ENCODE results near the gene AP4E1.
A peak's percentile ranks its signal among the peaks of the same experiment; 100 is the strongest.

AP4E1 gene

DNA sequence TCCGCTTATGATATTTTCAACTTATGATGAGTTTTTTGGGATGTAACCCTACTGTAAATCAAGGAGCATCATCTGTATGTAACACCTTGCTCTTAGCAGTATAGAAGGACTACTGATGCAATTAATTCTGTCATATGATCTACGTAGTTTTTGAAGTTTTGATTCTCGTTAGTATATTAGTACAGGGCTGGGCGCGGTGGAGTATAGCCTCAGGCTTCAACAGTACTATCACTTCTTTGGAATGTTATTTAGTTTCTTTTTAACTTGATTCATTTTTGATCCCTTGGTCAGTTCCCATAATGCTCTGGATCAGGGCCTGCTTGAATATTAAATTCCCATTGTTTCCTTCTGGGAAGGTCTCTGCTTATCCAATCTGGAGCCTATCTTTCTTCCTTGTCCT lies 23.9 kb upstream of the AP4E1 start:
- Histone ChIP-seq H3K9me3 (no peaks in the 10 kb centered on the region), H3K27ac (peak overlapping the region; percentile 35), H3K36me3 (no peaks in the 10 kb centered on the region), H3K4me3 (ENCODE audit: low read depth in 1 of 2, low read length in 1 of 2) (no peak overlapping the region), H3K4me1 (ENCODE audit: control insufficient read depth in 1 of 2, insufficient read depth in 1 of 2, low read depth in 1 of 2, low read length in 1 of 2) (peaks cover 35 to 43% of the 10 kb centered on the region in 2 experiments), H3K27me3 (no peaks in the 10 kb centered on the region)
- TF ChIP-seq CTCF (IDR thresholded peaks at IDR 0.05), result no peak

GRCh38 chr15:50886139-50886467 lies 22.4 kb upstream of the AP4E1 start:
- Histone ChIP-seq H3K9me3 (peaks cover under 1% of the 10 kb centered on the region), H3K4me1 (ENCODE audit: control insufficient read depth in 1 of 2, insufficient read depth in 1 of 2, low read depth in 1 of 2, low read length in 1 of 2) (peaks cover 26 to 31% of the 10 kb centered on the region in 2 experiments), H3K36me3 (no peaks in the 10 kb centered on the region), H3K27me3 (no peaks in the 10 kb centered on the region), H3K27ac (no peak overlapping the region), H3K4me3 (ENCODE audit: low read depth in 1 of 2, low read length in 1 of 2) (peak overlapping the region in 1 of 2 experiments; percentile 18)
- TF ChIP-seq CTCF (IDR thresholded peaks at IDR 0.05), result no peak

- Histone ChIP-seq H3K27ac (no peak overlapping the region), H3K36me3 (no peaks in the 10 kb centered on the region), H3K9me3 (peaks cover 4% of the 10 kb centered on the region), H3K4me1 (ENCODE audit: control insufficient read depth in 1 of 2, insufficient read depth in 1 of 2, low read depth in 1 of 2, low read length in 1 of 2) (peaks cover 19 to 24% of the 10 kb centered on the region in 2 experiments), H3K27me3 (no peaks in the 10 kb centered on the region), H3K4me3 (ENCODE audit: low read depth in 1 of 2, low read length in 1 of 2) (no peak overlapping the region)
- TF ChIP-seq CTCF (IDR thresholded peaks at IDR 0.05), result no peak
Measured at GRCh38 chr15:50886611-50887345, 21.7 kb upstream of the AP4E1 start.

GRCh38 chr15:50888054-50888453 lies 20.4 kb upstream of the AP4E1 start:
- no peak overlapping the region for H3K4me3 ChIP-seq (ENCODE audit: low read depth in 1 of 2, low read length in 1 of 2)
- no peaks in the 10 kb centered on the region for H3K27me3 ChIP-seq
- H3K9me3 ChIP-seq, result peaks cover 4% of the 10 kb centered on the region
- H3K27ac ChIP-seq, result no peak overlapping the region
- TF ChIP-seq CTCF (IDR thresholded peaks at IDR 0.05), result no peak
- H3K36me3 ChIP-seq, result no peaks in the 10 kb centered on the region
- H3K4me1 ChIP-seq (ENCODE audit: control insufficient read depth in 1 of 2, insufficient read depth in 1 of 2, low read depth in 1 of 2, low read length in 1 of 2), result peaks cover 15 to 21% of the 10 kb centered on the region in 2 experiments

- no peak for TF ChIP-seq CTCF (IDR thresholded peaks at IDR 0.05)
- H3K4me1 ChIP-seq (ENCODE audit: control insufficient read depth in 1 of 2, insufficient read depth in 1 of 2, low read depth in 1 of 2, low read length in 1 of 2), result peaks cover 4 to 9% of the 10 kb centered on the region in 2 experiments
- no peaks in the 10 kb centered on the region for H3K27me3 ChIP-seq
- no peaks in the 10 kb centered on the region for H3K36me3 ChIP-seq
- no peak overlapping the region for H3K4me3 ChIP-seq (ENCODE audit: low read depth in 1 of 2, low read length in 1 of 2)
- peaks cover 4% of the 10 kb centered on the region for H3K9me3 ChIP-seq
- no peak overlapping the region for H3K27ac ChIP-seq
Measured at GRCh38 chr15:50889589-50889988, 18.9 kb upstream of the AP4E1 start.
